Stimulated activated CD4-positive, alpha-beta T cell treated with anti-CD3 and anti-CD28 coated beads, Interleukin-12 subunit alpha, Interleukin-12 subunit beta, amount 100 ng/mL, for 48 hours (primary cell): ENCODE data around the gene C1GALT1C1.

Experiments used
- DNase-seq, 3 donors: peaks; one replicate each; pipeline ENCODE4 v3.0.0-alpha.2; 2020; ENCODE audit warnings: low read depth in 2 of 3, low spot score in 1 of 3

The C1GALT1C1 gene

DNA sequence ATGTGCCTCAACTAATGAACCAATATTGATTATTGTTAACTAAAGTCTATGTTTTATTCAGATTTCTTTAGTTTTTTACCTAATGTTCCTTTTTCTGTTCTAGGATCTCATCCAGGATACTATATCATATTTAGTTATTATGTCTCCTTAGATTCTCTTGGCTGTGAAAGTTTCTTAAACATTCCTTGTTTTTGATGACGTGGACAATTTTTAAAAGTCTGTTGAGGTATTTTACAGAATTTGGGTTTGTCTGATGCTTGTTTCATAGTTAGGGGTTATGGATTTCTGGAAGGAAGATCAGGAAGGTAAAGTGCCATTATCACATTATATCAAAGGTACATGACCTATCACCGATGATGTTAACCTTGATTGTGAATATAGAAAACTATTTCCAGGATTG lies 44.2 kb downstream of the C1GALT1C1 start:
- DNase-seq = no peak
